OCI-LY3 (cell line): Measurements from ENCODE around the gene CMIP.

Experiments
- EZH2phosphoT487 ChIP-seq: fragments of 200-600 bp; shearing (Covaris generic); IDR thresholded peaks from 2 replicates; pipeline ENCODE4 v1.6.1; 2018; ENCODE audit warnings: antibody characterized with exemption, mixed run types, low read depth
- TF ChIP-seq, protein P1 (sequence below): fragments of 200-600, 300-600 bp; sonication (generic); IDR thresholded peaks from 2 replicates; pipeline ENCODE4 v1.5.1; 2014; ENCODE audit warnings: antibody characterized with exemption, low read length, low read depth

DNA sequence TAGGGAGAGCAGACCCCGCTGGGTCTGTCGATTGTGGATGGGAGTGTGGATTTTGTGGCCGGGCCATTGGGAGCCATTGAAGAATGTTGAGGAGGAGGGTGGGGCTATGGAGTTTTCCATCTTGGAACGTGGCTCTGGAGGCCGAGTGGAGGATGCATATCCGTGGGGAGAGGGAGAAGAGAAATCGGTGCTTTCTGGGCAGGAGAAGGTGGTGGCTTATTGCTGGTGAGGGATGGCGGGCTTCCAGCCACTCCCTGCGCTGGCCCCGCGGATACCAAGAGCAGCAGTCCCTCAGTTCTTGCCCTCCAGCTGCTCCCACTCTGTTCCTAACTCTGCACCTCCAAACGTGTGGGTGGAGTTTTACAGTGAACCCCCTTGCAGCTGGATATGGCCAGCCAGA lies 162.4 kb downstream of the CMIP start:
- TF ChIP-seq, protein P1, sequence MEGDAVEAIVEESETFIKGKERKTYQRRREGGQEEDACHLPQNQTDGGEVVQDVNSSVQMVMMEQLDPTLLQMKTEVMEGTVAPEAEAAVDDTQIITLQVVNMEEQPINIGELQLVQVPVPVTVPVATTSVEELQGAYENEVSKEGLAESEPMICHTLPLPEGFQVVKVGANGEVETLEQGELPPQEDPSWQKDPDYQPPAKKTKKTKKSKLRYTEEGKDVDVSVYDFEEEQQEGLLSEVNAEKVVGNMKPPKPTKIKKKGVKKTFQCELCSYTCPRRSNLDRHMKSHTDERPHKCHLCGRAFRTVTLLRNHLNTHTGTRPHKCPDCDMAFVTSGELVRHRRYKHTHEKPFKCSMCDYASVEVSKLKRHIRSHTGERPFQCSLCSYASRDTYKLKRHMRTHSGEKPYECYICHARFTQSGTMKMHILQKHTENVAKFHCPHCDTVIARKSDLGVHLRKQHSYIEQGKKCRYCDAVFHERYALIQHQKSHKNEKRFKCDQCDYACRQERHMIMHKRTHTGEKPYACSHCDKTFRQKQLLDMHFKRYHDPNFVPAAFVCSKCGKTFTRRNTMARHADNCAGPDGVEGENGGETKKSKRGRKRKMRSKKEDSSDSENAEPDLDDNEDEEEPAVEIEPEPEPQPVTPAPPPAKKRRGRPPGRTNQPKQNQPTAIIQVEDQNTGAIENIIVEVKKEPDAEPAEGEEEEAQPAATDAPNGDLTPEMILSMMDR, result no peak
- TF ChIP-seq EZH2phosphoT487, result no peak
